Measurements from ENCODE around the gene SH3RF3.
"Not testable (repeated sequence)": the region's sequence is repeated elsewhere in the genome, so short reads cannot be mapped to it uniquely, and the experiment has no call there.

SH3RF3 gene

DNA sequence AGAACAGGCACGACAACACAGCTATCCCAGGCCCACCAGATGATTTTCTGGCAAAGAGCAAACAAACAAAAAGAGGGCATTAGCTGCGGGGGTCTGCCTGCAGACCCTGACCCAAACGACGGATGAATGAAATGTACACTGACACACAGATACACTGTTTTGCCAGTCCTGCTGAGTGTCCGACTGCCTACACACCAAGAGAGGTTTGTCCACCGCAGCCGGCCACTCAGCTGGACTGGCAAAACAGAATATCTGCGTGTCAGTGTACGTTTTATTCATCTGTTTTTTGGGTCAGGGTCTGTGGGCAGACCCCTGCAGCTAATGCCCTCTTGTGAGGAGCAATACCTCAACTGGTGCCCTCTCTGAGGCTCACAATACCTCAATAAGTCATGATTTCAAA, 10.7 kb upstream of the SH3RF3 start:
- DNase-seq (ENCODE audit: low read depth in 3 of 3) = no peak

DNA sequence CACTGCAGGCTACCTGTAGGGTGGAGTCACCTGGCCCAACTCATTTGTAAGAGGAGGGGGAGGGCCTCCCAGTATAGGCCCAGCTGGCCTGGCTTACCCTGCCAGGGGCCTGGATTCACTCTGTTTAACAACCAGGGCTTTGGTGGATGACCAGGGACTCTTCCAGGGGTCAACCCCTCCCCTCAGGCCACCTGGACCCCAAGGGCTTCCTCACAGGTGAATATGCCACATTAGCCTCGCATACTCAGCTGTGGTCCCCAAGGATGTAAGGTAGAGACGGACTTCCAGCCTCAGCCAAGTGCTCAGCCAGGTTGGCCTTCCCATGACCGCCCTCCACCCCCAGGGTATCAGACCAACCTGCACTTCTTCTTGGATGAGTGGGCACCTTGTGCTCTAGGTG, 8.8 kb upstream of the SH3RF3 start:
- DNase-seq (ENCODE audit: low read depth in 3 of 3) = no peak

DNA sequence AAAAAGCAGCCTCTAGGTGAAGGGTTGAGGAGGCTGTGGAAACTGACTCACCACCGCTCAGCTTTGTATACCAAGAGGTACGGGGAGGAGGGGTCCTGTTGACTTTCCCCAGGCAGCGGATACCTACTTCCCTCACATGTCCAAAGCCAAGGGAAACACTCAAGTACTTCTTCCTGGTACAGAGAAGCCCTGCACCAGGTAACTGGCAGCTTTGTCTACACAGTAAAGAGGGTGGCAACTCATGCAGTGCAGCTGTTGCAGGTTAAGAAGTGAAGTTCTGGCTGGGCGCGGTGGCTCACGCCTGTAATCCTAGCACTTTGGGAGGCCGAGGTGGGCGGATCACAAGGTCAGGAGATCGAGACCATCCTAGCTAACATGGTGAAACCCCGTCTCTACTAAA, 8.3 kb upstream of the SH3RF3 start:
- not testable (repeated sequence) for DNase-seq (ENCODE audit: low read depth in 3 of 3)

DNA sequence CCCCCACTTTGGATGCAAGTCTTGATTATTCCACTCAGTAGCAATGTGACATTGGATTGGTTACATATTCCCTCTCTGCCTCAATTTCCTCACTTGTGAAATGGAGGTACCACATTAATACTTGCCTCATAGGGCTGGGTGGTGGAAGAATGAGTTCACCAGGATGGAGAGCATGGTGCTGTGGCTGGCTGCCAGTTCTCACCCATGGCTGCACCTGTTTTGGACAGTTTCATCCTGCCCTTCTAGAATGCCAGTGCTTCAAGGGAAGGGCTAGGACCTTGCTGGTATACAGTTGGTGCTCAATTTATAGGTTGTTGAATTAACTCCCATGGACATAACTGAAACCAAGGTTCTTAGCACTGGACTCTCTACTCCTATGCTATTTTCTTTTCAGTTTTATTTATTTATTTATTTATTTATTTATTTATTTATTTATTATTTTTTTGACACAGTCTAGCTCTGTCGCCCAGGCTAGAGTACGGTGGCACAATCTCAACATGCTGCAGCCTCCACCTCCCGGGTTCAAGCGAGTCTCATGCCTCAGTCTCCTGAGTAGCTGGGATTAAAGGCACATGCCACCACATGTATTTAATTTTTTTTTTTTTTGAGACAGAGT, 5.3 kb upstream of the SH3RF3 start:
- no peak for DNase-seq (ENCODE audit: low read depth in 3 of 3)

DNA sequence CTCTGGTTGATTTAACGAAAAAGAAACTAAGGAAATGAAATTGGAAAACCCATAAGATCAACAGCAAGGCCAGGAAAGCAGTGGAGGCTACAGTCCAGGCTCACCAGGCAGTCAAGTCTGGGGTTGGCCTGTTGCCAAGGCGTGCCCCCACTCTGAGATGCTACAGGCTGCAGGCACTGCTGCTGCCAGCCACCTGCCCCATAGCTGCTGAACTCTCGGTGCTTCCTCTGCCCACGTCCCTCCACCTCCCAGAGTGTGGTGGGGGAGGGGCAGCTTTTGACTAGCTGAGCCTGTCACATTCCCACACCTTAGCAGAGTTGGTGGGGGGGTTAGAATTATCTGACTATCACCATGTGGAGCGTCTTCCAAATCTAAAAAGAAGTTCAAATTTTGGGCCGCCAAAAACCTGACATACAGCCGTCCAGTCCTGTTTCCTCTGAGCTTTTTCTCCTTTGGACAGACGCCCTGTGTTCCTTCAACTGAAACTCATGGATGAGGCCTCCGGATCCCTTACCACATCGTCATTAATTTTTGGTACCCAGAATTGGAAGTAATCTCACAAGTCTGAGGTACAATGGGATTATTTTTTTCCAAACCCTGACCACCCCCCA, 3.9 kb upstream of the SH3RF3 start:
- no peak for DNase-seq (ENCODE audit: low read depth in 3 of 3)

DNA sequence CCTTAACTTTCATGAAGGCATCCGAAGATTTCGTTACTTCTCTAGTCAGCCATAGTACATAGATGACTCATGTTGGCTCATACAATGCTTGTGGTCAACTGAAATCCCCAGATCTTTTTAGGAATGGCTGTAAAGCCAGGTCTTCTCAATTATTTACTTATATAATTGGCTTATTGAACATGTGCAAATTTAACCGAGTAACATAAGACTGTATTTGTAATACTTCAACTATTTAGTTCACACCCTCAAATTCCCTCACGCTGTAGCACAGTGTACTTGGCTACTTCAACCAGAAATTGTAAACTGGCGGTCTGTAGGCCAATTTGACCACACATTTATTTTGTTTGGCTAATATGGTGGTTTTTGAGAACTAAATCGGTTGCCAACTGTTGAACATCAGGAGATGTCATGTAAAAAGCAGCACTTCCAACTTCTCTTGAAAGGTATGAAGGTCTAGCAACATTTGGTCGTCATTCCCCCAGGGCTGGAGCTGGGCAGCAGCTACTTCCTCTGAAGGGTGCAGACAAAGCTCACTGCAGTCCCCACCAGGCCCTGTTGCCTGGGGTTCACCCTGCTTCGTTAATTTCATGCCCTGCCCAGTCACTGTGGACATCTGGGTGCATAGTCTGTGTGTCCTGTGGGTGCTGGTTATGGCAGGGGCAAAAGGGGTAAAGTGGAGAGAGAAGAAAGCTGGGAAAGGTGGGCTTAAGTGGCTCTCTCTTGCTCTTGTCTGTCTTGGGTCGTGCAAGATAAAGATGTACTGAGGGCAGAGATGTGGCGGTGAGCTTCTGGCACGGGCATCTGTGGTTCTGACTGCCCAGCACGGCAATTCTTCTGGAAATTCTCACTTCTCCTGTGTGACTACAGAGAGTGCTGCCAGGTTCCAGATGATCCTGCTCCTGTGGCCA, 3.2 kb upstream of the SH3RF3 start:
- DNase-seq (ENCODE audit: low read depth in 3 of 3) = no peak

DNA sequence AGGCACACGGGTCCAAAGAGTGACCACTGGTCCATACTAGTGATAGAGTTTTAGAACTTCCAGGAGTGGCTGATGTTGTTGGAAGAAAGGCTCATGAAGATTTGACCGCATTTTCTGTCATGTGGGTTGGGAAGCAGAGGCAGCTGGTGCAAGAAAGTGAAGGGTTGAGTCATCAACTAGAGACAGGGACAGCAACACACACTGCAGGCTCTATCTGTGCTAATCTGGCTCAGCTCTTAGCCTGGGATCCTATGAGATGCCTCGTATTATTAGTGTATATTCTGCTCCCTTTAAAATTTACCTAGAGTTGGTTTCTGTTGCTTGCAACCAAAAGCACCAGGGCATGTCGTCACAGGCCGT, 2.5 kb upstream of the SH3RF3 start:
- no peak for DNase-seq (ENCODE audit: low read depth in 3 of 3)

DNA sequence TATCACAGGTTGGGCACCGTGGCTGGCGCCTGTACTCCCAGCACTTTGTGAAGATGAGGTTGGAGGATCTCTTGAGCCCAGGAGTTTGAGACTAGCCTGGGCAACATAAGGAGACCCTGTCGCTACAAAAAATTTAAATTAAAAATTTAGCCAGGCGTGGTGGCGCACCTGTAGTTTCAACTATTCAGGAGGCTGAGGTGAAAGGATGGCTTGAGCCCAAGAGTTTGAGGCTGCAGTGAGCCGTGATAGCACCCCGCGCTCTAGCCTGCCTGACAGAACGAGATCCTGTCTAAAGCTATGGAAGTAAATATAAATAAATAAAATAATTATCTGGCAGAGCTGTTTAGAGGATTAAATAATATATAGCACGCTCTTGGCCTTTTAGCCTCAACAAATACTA, 1.4 kb upstream of the SH3RF3 start:
- no peak for DNase-seq (ENCODE audit: low read depth in 3 of 3)

DNA sequence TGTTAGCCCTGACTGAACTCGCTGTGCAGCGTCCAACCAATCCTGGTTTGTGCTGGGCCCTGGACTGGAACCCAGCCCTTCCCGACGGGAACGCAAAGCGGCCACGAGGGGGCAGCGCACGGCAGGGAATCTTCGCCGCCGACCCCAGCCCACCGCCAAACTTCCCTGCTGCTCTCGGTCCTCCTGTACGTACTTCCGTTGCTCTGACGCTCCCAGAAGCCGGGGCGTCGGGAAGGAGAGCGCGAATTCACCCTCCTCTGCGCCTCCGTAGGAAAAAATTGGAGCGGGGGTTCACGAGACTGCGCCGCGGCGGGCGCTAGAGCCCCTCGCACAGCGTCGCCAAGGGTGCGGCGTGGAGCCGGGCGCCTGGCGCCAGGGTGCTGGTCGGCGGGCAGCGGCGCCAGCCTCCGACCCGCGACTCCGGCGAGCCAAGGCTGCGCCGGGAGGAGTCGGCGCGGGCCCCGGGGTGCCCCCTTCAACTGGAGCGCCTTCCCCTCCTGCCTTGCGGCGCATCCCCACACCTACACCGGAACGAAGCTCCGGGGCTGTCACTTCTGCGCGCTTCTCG, 873 bp upstream of the SH3RF3 start:
- peak; percentile 20 to 72 (median 58) for DNase-seq (ENCODE audit: low read depth in 3 of 3)

DNA sequence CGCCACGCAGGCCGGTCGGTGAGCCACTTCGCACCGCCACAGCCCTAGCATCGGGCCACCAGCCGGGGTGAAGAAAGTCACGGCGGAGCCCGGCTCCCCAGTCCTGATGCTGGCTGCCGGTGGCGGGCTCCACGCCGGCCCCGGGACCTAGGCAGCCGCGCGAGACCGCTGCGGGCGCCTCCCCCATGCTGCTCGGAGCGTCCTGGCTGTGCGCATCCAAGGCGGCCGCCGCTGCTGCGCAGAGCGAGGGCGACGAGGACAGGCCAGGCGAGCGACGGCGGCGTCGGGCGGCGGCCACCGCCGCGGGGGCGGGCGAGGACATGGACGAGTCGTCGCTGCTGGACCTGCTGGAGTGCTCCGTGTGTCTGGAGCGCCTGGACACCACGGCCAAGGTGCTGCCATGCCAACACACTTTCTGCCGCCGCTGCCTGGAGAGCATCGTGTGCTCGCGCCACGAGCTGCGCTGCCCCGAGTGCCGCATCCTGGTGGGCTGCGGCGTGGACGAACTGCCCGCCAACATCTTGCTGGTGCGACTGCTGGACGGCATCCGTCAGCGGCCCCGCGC, 433 bp downstream of the SH3RF3 start:
- peak in 2 of 3 experiments; percentile 11 to 25 for DNase-seq (ENCODE audit: low read depth in 3 of 3)

DNA sequence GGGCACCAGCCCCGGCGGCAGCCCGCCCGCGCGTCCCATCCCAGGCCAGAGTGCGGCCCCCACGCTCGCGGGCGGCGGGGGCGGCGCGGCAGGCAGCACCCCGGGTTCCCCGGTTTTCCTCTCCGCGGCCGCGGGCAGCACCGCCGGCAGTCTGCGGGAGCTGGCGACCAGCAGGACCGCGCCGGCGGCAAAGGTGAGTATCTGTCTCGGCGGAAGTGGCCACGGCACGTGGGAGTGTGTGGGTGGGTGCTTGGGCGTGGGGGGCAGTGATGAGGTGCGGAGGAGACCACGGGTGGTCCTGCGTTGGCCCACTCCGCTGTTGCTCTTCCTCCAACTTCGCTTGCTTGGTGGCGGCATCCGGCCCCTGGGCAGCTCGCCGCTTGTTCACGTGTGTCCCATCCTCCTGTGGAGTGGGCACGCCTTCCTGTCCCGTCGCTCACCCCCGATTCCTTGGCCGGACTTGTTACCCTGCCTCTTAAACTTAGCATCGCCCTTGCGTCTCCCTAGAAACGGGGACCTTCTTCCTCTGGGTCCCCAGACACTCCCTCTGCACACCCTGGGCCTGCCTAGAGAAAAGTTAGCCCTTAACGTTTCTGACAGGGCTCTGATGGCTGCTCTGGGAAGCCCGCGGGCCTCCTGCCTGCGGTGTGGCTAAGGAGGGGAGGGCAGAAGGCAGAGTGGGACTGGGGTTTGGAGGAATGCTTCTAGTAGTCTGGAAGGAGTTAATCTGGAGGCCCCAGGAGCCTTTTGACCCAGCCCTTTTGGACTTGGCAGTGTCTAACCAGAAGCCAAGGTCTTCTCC, 1.1 kb downstream of the SH3RF3 start:
- peak in 1 of 3 experiments; percentile 12 for DNase-seq (ENCODE audit: low read depth in 3 of 3)

DNA sequence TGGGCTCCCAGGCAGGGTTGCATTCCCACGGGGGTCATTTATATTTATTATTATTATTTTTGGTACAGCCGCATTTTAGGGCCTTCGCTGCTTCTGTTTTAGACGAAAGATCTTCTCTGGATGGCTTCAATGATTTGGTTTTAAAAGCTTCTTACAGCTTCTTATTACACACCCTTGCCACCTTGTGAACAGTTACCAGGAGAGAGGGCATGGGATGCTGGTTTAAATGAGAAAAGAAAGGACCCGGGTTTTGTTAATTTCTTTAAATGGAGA, 1.7 kb downstream of the SH3RF3 start:
- no peak for DNase-seq (ENCODE audit: low read depth in 3 of 3)

DNA sequence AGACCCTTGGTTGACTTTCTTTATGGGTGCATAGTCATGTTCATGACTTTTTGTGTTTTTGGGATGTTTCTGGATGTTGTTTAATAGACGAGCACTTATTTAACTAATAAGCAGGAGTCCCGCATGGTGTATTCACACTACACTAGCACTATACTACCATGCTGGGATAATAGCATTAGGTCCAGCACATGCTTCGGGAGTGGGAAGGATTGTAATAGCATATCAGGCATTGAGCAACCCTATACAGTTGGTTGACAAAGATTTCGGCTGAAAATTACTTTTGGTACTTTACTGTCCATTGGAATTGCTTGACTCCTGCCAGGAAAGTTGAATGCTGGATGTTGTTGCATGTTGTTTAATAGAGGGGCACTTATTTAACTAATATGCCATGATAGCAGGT, 2.8 kb downstream of the SH3RF3 start:
- DNase-seq (ENCODE audit: low read depth in 3 of 3) = no peak

DNA sequence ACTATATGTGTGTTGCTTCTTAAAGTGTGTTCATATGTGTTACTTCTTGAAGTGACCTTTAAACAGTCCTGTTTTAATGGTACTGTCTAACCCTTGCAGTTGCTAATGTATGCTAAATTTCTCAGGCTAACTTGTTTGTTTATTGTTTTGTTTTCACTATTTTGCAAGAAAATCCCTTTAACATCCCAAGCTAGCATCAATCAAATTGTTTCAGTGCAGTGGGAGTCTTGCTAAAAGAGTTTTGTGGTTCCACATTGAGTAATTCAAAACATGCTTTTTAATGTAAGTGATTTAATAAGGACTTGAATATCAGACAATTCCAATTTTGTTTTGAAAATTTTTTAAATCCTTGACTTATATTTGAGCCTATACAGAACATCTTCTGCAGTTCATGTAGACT, 3.6 kb downstream of the SH3RF3 start:
- DNase-seq (ENCODE audit: low read depth in 3 of 3) = no peak

DNA sequence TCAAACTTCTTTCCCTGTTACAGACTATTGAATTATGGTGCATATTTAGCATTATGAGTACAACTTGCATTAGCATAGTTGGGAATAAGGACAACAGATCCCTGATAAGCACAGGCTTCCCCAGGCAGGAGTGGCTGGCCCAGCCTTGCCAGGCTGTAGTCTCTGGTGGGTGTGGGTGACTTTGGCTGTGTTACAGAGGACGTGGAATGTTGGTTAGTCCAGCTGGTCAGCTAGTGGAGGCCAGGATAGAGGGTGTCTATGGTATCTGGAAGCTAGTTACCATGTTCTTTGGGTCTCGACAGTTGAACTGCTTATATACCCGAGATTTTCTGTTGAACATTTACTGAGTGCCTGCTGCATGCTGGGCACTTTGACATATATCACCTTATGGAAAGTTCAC, 4.7 kb downstream of the SH3RF3 start:
- DNase-seq (ENCODE audit: low read depth in 3 of 3) = no peak

DNA sequence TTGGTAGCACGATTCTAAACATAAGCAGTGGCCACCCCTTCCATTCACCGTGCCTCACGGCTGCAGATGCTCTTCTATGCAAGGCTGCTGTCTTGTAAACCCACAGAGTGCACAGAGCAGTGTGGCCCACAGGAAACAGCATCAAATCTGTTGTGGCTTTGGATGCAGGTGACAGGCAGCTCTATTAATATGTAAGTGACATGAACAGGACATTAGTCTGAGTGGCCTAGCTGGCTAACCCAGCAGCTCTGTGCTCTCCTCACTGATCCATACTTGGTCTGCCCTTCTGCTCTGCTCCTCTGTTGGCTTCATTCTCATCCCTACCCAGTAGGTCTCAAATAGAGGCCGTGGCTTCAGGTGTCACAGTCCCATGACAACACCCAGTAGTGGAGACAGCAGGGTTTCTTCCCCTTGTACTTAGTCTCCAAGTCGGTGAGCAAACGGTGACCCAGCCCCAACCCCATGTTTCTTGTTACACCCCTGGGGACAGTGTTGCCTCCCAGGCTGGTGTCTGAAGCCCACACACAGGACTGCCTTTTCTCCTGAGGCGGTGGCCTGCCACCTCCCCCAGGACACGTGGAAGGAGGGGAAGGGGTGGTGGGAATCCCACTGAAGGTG, 5.8 kb downstream of the SH3RF3 start:
- DNase-seq (ENCODE audit: low read depth in 3 of 3) = no peak

DNA sequence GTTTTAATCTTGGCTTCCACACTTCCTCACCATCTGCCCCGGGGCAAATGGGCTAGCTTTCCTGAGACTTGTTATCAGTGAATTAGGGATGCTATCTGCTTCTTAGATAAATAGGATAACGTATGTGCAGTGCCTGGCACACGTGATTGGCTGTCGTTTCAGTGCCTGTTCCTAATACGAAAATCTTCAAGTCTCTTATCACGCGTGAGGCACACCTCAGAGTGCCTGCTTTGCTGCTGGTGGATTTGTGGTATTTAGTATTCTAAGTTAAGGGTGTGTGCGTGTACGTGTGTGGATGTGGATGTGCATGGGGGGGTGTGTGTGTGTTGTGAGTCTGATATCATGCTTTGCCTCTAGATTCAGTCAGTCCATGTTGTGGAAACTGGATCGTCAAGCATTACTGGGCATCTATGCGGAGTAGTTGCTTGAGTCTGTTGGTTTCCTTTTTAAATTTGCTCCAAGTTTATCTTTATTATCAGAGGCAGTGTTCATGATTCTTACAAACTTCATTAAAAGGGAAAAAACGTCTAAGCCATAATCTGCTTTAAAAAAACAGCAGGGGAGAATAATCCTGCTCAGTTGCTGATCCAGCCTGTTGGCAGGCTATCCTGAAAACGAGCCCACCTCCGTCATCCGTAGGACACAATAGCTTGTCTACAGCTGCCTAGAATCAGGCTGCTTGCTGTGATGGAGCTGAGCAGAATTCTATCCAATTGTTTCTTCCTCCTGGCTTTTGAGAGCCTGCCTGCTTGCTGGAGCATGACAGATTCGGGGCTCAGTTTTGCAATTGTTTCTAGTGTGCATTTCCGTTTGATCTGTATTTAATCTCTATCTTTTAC, 6.6 kb downstream of the SH3RF3 start:
- no peak for DNase-seq (ENCODE audit: low read depth in 3 of 3)

DNA sequence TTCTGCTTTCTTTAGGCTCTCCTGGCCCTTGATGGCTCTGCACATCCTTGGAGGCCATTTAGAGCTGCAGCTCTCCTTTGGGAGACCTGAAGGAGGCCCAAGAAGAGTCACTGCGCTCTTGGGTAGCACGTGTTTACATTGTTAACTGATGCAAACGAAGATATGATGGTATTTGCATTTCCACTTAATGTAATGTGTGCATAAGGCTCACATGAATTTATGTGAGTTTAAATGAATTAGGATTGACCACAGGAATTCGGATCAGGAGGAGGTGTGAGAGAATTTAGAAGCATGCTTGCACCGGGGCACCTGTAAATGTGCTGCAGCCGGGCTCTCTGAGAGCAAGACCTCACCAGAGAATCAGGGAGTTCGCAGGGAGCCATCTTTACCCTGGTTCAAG, 7.5 kb downstream of the SH3RF3 start:
- no peak for DNase-seq (ENCODE audit: low read depth in 3 of 3)

DNA sequence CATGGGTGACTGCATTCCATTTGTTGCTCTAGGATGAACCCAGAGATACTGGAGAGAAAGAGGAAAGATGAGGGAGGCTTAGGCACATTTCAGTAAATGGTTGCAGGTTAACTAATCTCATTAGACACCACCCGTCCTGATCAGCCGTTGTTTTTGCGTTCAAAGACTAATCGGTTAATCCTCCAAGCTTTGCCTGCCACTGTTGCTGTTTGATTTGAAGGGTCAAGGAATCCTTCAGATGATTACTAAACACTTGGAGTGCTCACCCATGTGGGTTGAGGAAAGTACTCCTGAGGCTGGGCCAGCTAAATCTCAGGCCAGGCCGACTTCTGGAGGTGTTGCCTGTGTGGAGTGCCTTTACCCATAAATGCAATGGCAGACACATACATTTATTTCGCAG, 8.6 kb downstream of the SH3RF3 start:
- DNase-seq (ENCODE audit: low read depth in 3 of 3) = no peak

DNA sequence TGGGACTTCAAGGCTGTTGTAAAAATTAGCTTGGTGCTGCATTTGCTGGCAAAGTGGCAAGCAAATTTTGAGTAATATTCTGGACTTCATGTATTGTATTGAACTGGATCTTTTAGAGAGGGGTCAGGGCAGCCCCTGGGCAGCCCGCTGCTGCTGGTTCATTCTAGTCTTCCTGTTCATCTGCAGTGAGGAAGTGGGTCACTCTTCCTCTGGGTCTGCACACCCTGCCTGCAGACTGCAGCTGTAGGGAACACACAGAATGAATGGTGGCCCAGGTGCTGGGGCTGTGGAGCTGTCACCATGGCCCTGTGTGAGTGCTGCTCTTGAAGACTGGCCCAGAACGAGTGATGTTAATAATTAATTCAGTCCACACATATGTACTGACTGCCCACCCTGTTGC, 9.4 kb downstream of the SH3RF3 start:
- DNase-seq (ENCODE audit: low read depth in 3 of 3) = no peak
